Neural cell (in vitro differentiated cells): ENCODE data around the gene IRF4. TPM values are rescaled to one million over a fixed set of nuclear protein-coding genes. Genes with fewer than 3 reads are reported as not detected.

Experiments
- H2AFZ ChIP-seq: fragments of 200-600, 300-800 bp; sonication (generic), shearing (Covaris generic); 2 replicates; pipeline ENCODE4 v1.6.0; 2014; ENCODE audit warnings: low read depth, mild to moderate bottlenecking, antibody characterized with exemption, low read length, moderate library complexity
- H3F3A ChIP-seq: fragments of 200-600 bp; shearing (Covaris generic); 2 replicates; pipeline ENCODE4 v1.6.1; 2016; ENCODE audit warnings: mild to moderate bottlenecking, moderate library complexity, mixed read lengths, antibody characterized with exemption, low read length; ENCODE audit not compliant: insufficient read depth, poor library complexity, severe bottlenecking
- H3K27ac ChIP-seq: fragments of 200-600, 300-800 bp; sonication (generic), shearing (Covaris generic); 2 replicates; pipeline ENCODE4 v1.5.1; 2014; ENCODE audit warnings: mild to moderate bottlenecking, low read length, moderate library complexity
- H3K27me3 ChIP-seq: fragments of 300-800, 200-600 bp; sonication (generic), shearing (Covaris generic); 2 replicates; pipeline ENCODE4 v1.6.0; 2014; ENCODE audit warnings: mild to moderate bottlenecking, low read depth, low read length, moderate library complexity; ENCODE audit not compliant: insufficient read depth
- H3K36me3 ChIP-seq: fragments of 300-800, 200-600 bp; sonication (generic), shearing (Covaris generic); 2 replicates; pipeline ENCODE4 v1.5.1; 2014; ENCODE audit warnings: mild to moderate bottlenecking, antibody characterized with exemption, low read length, moderate library complexity; ENCODE audit not compliant: insufficient read depth
- H3K4me2 ChIP-seq: fragments of 300-800, 200-600 bp; sonication (generic), shearing (Covaris generic); 2 replicates; pipeline ENCODE4 v1.6.0; 2014; ENCODE audit warnings: mild to moderate bottlenecking, low read length
- H3K4me3 ChIP-seq: fragments of 300-800, 200-600 bp; sonication (generic), shearing (Covaris generic); 2 replicates; pipeline ENCODE4 v1.5.1; 2014; ENCODE audit warnings: mild to moderate bottlenecking, low read length, moderate library complexity
- H3K79me2 ChIP-seq: fragments of 200-600 bp; shearing (Covaris generic); replicated peaks from 2 replicates; pipeline ENCODE4 v1.6.0; 2014; ENCODE audit warnings: mild to moderate bottlenecking, low read length, moderate library complexity; ENCODE audit not compliant: insufficient read depth
- H3K9ac ChIP-seq: fragments of 300-800, 200-600 bp; sonication (generic), shearing (Covaris generic); 2 replicates; pipeline ENCODE4 v1.6.1; 2016; ENCODE audit warnings: mild to moderate bottlenecking, low read length, mixed read lengths
- H3K9me2 ChIP-seq: fragments of 200-600 bp; shearing (Covaris generic); 2 replicates; pipeline ENCODE4 v1.6.1; 2016; ENCODE audit warnings: mild to moderate bottlenecking, low read length, mixed read lengths; ENCODE audit not compliant: insufficient read depth
- H3K9me3 ChIP-seq: fragments of 200-600, 300-800 bp; sonication (generic), shearing (Covaris generic); 2 replicates; pipeline ENCODE4 v1.6.1; 2016; ENCODE audit warnings: mild to moderate bottlenecking, mixed run types, low read length, moderate library complexity, mixed read lengths
- H4K20me1 ChIP-seq: fragments of 200-600 bp; shearing (Covaris generic); 2 replicates; pipeline ENCODE4 v1.6.1; 2016; ENCODE audit warnings: mild to moderate bottlenecking, mixed run types; ENCODE audit not compliant: insufficient read depth
- CTCF ChIP-seq: fragments of 450-650 bp; IDR thresholded peaks from 2 replicates; pipeline ENCODE4 v1.5.1; 2014; ENCODE audit warnings: antibody characterized with exemption, mild to moderate bottlenecking, moderate library complexity; ENCODE audit not compliant: poor library complexity, severe bottlenecking
- EP300 ChIP-seq: fragments of 450-650 bp; conservative IDR thresholded peaks from 2 replicates; pipeline ENCODE4 v1.6.1; 2014; ENCODE audit warnings: antibody characterized with exemption, mild to moderate bottlenecking, moderate library complexity; ENCODE audit not compliant: poor library complexity, severe bottlenecking
- EZH2 ChIP-seq: fragments of 200-600, 300-800 bp; shearing (Covaris generic), sonication (generic); IDR thresholded peaks from 2 replicates; pipeline ENCODE4 v1.6.1; 2014; ENCODE audit warnings: antibody characterized with exemption, low read length, borderline replicate concordance, mild to moderate bottlenecking; ENCODE audit not compliant: insufficient read depth, poor library complexity, severe bottlenecking
- MXI1 ChIP-seq: fragments of 450-650 bp; conservative IDR thresholded peaks from 2 replicates; pipeline ENCODE4 v1.6.1; 2014; ENCODE audit warnings: antibody characterized with exemption, mild to moderate bottlenecking; ENCODE audit not compliant: poor library complexity, severe bottlenecking
- POLR2AphosphoS5 ChIP-seq: IDR thresholded peaks from 2 replicates; pipeline ENCODE4 v1.6.1; 2012
- RAD21 ChIP-seq: fragments of 450-650 bp; conservative IDR thresholded peaks from 2 replicates; pipeline ENCODE4 v1.6.1; 2014; ENCODE audit warnings: antibody characterized with exemption, mild to moderate bottlenecking, moderate library complexity
- REST ChIP-seq: IDR thresholded peaks from 2 replicates; pipeline ENCODE4 v1.6.1; 2012; ENCODE audit warnings: borderline replicate concordance
- SMC3 ChIP-seq: fragments of 450-650 bp; conservative IDR thresholded peaks from 2 replicates; pipeline ENCODE4 v1.6.1; 2014; ENCODE audit warnings: antibody characterized with exemption, mild to moderate bottlenecking, moderate library complexity; ENCODE audit not compliant: poor library complexity
- TAF1 ChIP-seq: IDR thresholded peaks from 2 replicates; pipeline ENCODE4 v1.6.1; 2012; ENCODE audit warnings: low read depth
- polyA plus RNA-seq: library from polyadenylated mRNA; depleted of rRNA; stranded (reverse); fragments of >200 nt; gene quantifications from 2 replicates; pipeline ENCODE4 v1.2.3, GENCODE V29; 2014

IRF4 gene
- polyA plus RNA-seq, 1 donor from 2014 or later = 0.05 TPM

GRCh38 chr6:448296-449056 lies 56.9 kb downstream of the IRF4 start:
- TF ChIP-seq EP300 (no peak), POLR2AphosphoS5 (no peak), CTCF (no peak), RAD21 (no peak), SMC3 (no peak), TAF1 (no peak), EZH2 (no peak), REST (no peak), MXI1 (no peak)
- H3K27ac ChIP-seq = no peak overlapping the region
- no peaks in the 10 kb centered on the region for H3K9me2 ChIP-seq
- no peaks in the 10 kb centered on the region for H3K9me3 ChIP-seq
- no peak overlapping the region for H3K9ac ChIP-seq
- H3K27me3 ChIP-seq = no peaks in the 10 kb centered on the region
- no peaks in the 10 kb centered on the region for H3K36me3 ChIP-seq
- no peak overlapping the region for H3K4me2 ChIP-seq
- H3K79me2 ChIP-seq = no peaks in the 10 kb centered on the region
- no peak overlapping the region for H2AFZ ChIP-seq
- no peaks in the 10 kb centered on the region for H3F3A ChIP-seq
- H4K20me1 ChIP-seq = no peaks in the 10 kb centered on the region
- H3K4me3 ChIP-seq = no peak overlapping the region

- TF ChIP-seq MXI1 (no peak), REST (no peak), POLR2AphosphoS5 (no peak), CTCF (no peak), RAD21 (no peak), SMC3 (no peak), TAF1 (no peak), EP300 (no peak), EZH2 (no peak)
Measured at GRCh38 chr6:449057-449430, 57.5 kb downstream of the IRF4 start.

More at GRCh38 chr6:449057-449430, 57.5 kb downstream of the IRF4 start:
- no peaks in the 10 kb centered on the region for H3K36me3 ChIP-seq
- H3K4me2 ChIP-seq = no peak overlapping the region
- H3K9me2 ChIP-seq = no peaks in the 10 kb centered on the region
- no peaks in the 10 kb centered on the region for H3F3A ChIP-seq
- H3K4me3 ChIP-seq = no peak overlapping the region
- no peaks in the 10 kb centered on the region for H3K9me3 ChIP-seq
- no peaks in the 10 kb centered on the region for H3K79me2 ChIP-seq
- no peak overlapping the region for H3K27ac ChIP-seq
- H3K9ac ChIP-seq = no peak overlapping the region
- no peaks in the 10 kb centered on the region for H3K27me3 ChIP-seq
- no peaks in the 10 kb centered on the region for H4K20me1 ChIP-seq
- H2AFZ ChIP-seq = no peak overlapping the region
